GM13977 (cell line): ENCODE measurements around the gene VDR.
"Not testable (repeated sequence)": the region's sequence is repeated elsewhere in the genome, so short reads cannot be mapped to it uniquely, and the experiment has no call there.

Experiments
- DNase-seq: peaks from one replicate; pipeline ENCODE4 v3.0.0; 2012; ENCODE audit warnings: low spot score
- CTCF ChIP-seq: IDR thresholded peaks from 2 replicates; pipeline ENCODE4 v1.5.1; 2012; ENCODE audit warnings: mild to moderate bottlenecking, control low read depth; ENCODE audit not compliant: insufficient read depth; ENCODE audit errors: extremely low read depth, missing control alignments
- in situ Hi-C: fragments of 300-500 bp; cut with MboI; formaldehyde crosslinking; loops from one replicate; pipeline ENCODE4 v1.12.0; 2022; ENCODE audit warnings: low sequenced_read_pairs, low pct_unique_long_range_greater_than_20kb, mixed read lengths, inconsistent platforms; ENCODE audit not compliant: unreplicated experiment

The VDR gene

GRCh38 chr12:47846294-47846996 lies 58.3 kb downstream of the VDR start:
- DNase-seq, result no peak
- in situ Hi-C loops, result loop anchor here (10.0 kb wide), 1 partner anchor 132 kb away; no protein-coding TSS in a partner anchor
- no peak for TF ChIP-seq CTCF

GRCh38 chr12:47845081-47845480 lies 59.7 kb downstream of the VDR start:
- in situ Hi-C loops, result loop anchor here (10.0 kb wide), 1 partner anchor 130 kb away; no protein-coding TSS in a partner anchor
- no peak for DNase-seq
- no peak for TF ChIP-seq CTCF

DNA sequence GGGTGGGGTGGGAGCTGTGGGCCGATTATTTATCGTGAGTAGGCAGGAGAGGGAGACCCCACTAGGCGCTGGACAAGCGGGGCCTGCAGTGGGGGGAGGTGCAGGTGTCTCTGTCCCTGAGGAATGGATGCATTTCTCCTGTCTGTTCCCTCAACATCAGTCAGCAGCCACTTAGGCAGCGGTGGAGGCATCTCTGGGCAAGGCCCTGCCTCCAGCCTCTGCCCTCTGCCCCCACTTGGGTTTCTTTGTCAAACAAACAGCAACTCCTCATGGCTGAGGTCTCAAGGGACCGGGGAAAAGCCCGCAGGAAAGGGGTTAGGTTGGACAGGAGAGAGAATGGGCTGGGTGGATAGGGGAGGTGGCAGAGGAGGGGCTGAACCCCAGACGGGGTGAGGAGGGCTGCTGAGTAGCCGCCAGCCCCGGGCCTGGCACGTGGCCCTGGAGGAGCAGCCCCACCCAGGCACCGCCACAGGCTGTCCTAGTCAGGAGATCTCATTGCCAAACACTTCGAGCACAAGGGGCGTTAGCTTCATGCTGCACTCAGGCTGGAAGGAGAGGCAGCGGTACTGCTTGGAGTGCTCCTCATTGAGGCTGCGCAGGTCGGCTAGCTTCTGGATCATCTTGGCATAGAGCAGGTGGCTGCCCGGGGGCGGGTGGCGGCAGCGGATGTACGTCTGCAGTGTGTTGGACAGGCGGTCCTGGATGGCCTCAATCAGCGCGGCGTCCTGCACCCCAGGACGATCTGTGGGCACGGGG lies 60.4 kb downstream of the VDR start:
- in situ Hi-C loops, result loop anchor here (10.0 kb wide), 1 partner anchor 130 kb away; no protein-coding TSS in a partner anchor
- TF ChIP-seq CTCF, result no peak

GRCh38 chr12:47843226-47843980 lies 61.4 kb downstream of the VDR start:
- TF ChIP-seq CTCF, result no peak
- in situ Hi-C loops, result loop anchor here (10.0 kb wide), 1 partner anchor 129 kb away; no protein-coding TSS in a partner anchor
- DNase-seq, result no peak

More for the DNA sequence above, 60.4 kb downstream of the VDR start:
- no peak for DNase-seq

- DNase-seq, result not testable (repeated sequence)
- in situ Hi-C loops, result loop anchor here (10.0 kb wide), 1 partner anchor 128 kb away; no protein-coding TSS in a partner anchor
These were observed 62.3 kb downstream of the VDR start for GRCh38 chr12:47842543-47842942.

- no peak for TF ChIP-seq CTCF
- in situ Hi-C loops, result loop anchor here (10.0 kb wide), 1 partner anchor 127 kb away; no protein-coding TSS in a partner anchor
- DNase-seq, result no peak
These were observed 62.9 kb downstream of the VDR start for GRCh38 chr12:47841910-47842309.
